Naive thymus-derived CD4-positive, alpha-beta T cell (primary cell): ENCODE data around the gene PLEKHM2. TPM values are rescaled to one million over a fixed set of nuclear protein-coding genes. Genes with fewer than 3 reads are reported as not detected.

Experiments used
- ATAC-seq: fragments of 150-1000 bp; cut with Tn5 transposase; 2 replicates; pipeline ENCODE4 v1.10.0; 2021; ENCODE audit warnings: mild to moderate bottlenecking, moderate library complexity
- CTCF ChIA-PET: fragments of 350-600 bp; sonication (Branson Sonifier 250); formaldehyde crosslinking; loops from one replicate; lab custom pipeline; 2021; ENCODE audit warnings: antibody characterized with exemption; lab: Charles Lee
- POLR2A ChIA-PET: fragments of 350-600 bp; sonication (Branson Sonifier 250); formaldehyde crosslinking; loops from one replicate; lab custom pipeline; 2021; ENCODE audit warnings: antibody characterized with exemption, inconsistent platforms; lab: Charles Lee
- DNase-seq, 9 donors: peaks; one replicate each; pipeline versions ENCODE4 v3.0.0 to v3.0.0-alpha.2; 2020 to 2022; ENCODE audit warnings: mixed read lengths in 1 of 9
- H3K27ac ChIP-seq: one replicate; pipeline ENCODE4 v1.7.0; 2013; ENCODE audit warnings: mild to moderate bottlenecking, low read depth, low read length, moderate library complexity
- H3K27me3 ChIP-seq, 2 donors: one replicate each; pipeline ENCODE4 v1.7.0; 2013; ENCODE audit warnings: low read length in 2 of 2, mild to moderate bottlenecking in 2 of 2, moderate library complexity in 2 of 2; ENCODE audit not compliant: control insufficient read depth in 2 of 2, insufficient read depth in 2 of 2
- H3K36me3 ChIP-seq, 3 experiments: 1 replicate in 2 of 3; 2 replicates in 1 of 3; pipeline ENCODE4 v1.7.0; 2013; ENCODE audit warnings: low read length in 3 of 3, mild to moderate bottlenecking in 3 of 3, moderate library complexity in 1 of 3; ENCODE audit not compliant: insufficient read depth in 3 of 3, control insufficient read depth in 2 of 3
- H3K4me1 ChIP-seq, 2 donors: one replicate each; pipeline ENCODE4 v1.7.0; 2013; ENCODE audit warnings: low read length in 2 of 2, mild to moderate bottlenecking in 2 of 2, moderate library complexity in 1 of 2; ENCODE audit not compliant: control insufficient read depth in 2 of 2, insufficient read depth in 2 of 2
- H3K4me3 ChIP-seq: 2 replicates; pipeline ENCODE4 v1.7.0; 2013; ENCODE audit warnings: mild to moderate bottlenecking, low read length
- H3K9me3 ChIP-seq, 3 experiments: 1 replicate in 2 of 3; 2 replicates in 1 of 3; pipeline ENCODE4 v1.7.0; 2013; ENCODE audit warnings: low read length in 3 of 3; ENCODE audit not compliant: control insufficient read depth in 2 of 3
- H3K27ac Mint-ChIP-seq, 9 donors: one replicate each; pipeline ENCODE4 v1.8.0; 2020 to 2022; ENCODE audit warnings: mixed read lengths in 9 of 9, mild to moderate bottlenecking in 8 of 9, moderate library complexity in 5 of 9, inconsistent platforms in 2 of 9
- H3K27me3 Mint-ChIP-seq, 5 donors: one replicate each; pipeline ENCODE4 v1.8.0; 2021 to 2022; ENCODE audit warnings: mixed read lengths in 5 of 5, mild to moderate bottlenecking in 1 of 5
- H3K36me3 Mint-ChIP-seq, 5 donors: one replicate each; pipeline ENCODE4 v1.8.0; 2020 to 2022; ENCODE audit warnings: mixed read lengths in 5 of 5, mild to moderate bottlenecking in 3 of 5, inconsistent platforms in 1 of 5
- H3K4me1 Mint-ChIP-seq, 7 donors: one replicate each; pipeline ENCODE4 v1.8.0; 2020 to 2022; ENCODE audit warnings: mixed read lengths in 7 of 7, mild to moderate bottlenecking in 3 of 7, inconsistent platforms in 1 of 7
- H3K4me3 Mint-ChIP-seq, 10 donors: one replicate each; pipeline ENCODE4 v1.8.0; 2020 to 2022; ENCODE audit warnings: mild to moderate bottlenecking in 10 of 10, mixed read lengths in 10 of 10, moderate library complexity in 6 of 10, inconsistent platforms in 2 of 10
- H3K9me3 Mint-ChIP-seq, 11 donors: one replicate each; pipeline ENCODE4 v1.8.0; 2020 to 2022; ENCODE audit warnings: mixed read lengths in 11 of 11, mild to moderate bottlenecking in 4 of 11, inconsistent platforms in 1 of 11, moderate library complexity in 1 of 11
- intact Hi-C, 2 donors: fragments of 100-400 bp; cut with micrococcal nuclease; formaldehyde crosslinking; loops; one replicate each; pipeline ENCODE4 v1.15.1; 2023
- polyA plus RNA-seq, 2 donors: library from polyadenylated mRNA; unstranded; fragments of 300-500 nt; fragmentation: Illumina TruSeq; gene quantifications; one replicate each; pipeline ENCODE4 v1.2.3, GENCODE V29; 2021
- total RNA-seq, 6 experiments: library from RNA in 5 of 6; stranded (reverse) in 5 of 6; gene quantifications; 1 replicate in 5 of 6; 2 replicates in 1 of 6; pipeline ENCODE4 v1.2.3 and lab custom pipeline; 2021 to 2026

The PLEKHM2 gene
- total and polyA plus RNA-seq, 7 experiments from 2014 or later, result 4.3 to 78.6 (median 58.5) TPM

GRCh38 chr1:15751717-15752116 lies 67.6 kb downstream of the PLEKHM2 start:
- Mint-ChIP-seq H3K36me3 (no peaks in the 10 kb centered on the region), H3K27ac (no peak overlapping the region), H3K9me3 (peaks cover 0 to 1% (median 0%) of the 10 kb centered on the region in 11 donors), H3K4me1 (peaks cover 5 to 16% (median 8%) of the 10 kb centered on the region in 7 donors), H3K4me3 (no peak overlapping the region), H3K27me3 (peaks cover 11 to 29% (median 15%) of the 10 kb centered on the region in 5 donors)
- POLR2A ChIA-PET, result interaction anchor here (0.6 kb wide), 1 partner anchor 448 kb away, joined by 3 read pairs; no protein-coding TSS in a partner anchor
- Histone ChIP-seq H3K4me1 (no peaks in the 10 kb centered on the region), H3K4me3 (no peak overlapping the region), H3K27me3 (no peaks in the 10 kb centered on the region), H3K9me3 (no peaks in the 10 kb centered on the region), H3K36me3 (no peaks in the 10 kb centered on the region), H3K27ac (no peak overlapping the region)
- CTCF ChIA-PET, result no interaction called here
- intact Hi-C loops, result no loop called here
- ATAC-seq (no peak), DNase-seq (no peak)

- CTCF ChIA-PET, result no interaction called here
Observed at GRCh38 chr1:15753776-15754175, 69.7 kb downstream of the PLEKHM2 start.

DNA sequence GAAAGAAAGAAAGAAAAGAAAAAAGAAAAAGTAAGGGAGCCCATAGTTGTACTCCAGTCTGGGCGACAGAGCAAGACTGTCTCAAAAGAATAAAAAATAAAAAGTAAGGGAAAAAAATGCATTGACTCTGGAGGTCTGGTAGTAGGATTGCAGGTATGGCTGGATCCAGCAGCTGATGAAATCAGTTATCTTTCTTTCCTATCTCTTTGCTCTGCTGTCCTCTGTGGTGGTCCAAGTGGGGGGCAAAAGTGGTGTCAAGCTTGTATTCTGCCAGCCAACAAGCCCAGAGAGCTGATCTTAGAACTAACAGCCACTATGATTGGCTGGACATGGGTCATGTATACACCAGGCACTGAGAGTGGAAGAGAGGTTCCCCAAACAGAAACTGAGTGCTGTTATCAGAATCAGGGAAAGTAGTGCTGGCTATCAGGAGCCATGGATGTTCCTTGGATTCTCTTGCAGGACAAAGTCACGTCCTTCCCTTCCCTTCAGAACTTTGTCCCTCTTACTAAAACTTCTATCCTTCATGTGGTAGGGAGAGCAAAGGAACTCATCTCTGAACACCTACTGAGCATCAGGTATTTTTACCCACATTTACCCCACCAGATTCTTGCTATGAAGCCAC lies 71.0 kb downstream of the PLEKHM2 start:
- H3K27me3 Mint-ChIP-seq, result peaks cover 25 to 45% (median 31%) of the 10 kb centered on the region in 5 donors

More at GRCh38 chr1:15753776-15754175, 69.7 kb downstream of the PLEKHM2 start:
- no peak overlapping the region for H3K27ac ChIP-seq
- Mint-ChIP-seq H3K27me3 (peaks cover 19 to 39% (median 26%) of the 10 kb centered on the region in 5 donors), H3K36me3 (no peaks in the 10 kb centered on the region), H3K27ac (peak overlapping the region in 1 of 9 donors; percentile 46), H3K9me3 (peaks cover 0 to 1% (median 0%) of the 10 kb centered on the region in 11 donors), H3K4me3 (peak overlapping the region in 1 of 10 donors; percentile 38), H3K4me1 (peaks cover 5 to 28% (median 16%) of the 10 kb centered on the region in 7 donors)
- POLR2A ChIA-PET, result no interaction called here
- DNase-seq, result no peak
- no peak for ATAC-seq
- no peaks in the 10 kb centered on the region for H3K36me3 ChIP-seq
- no peaks in the 10 kb centered on the region for H3K9me3 ChIP-seq
- no peak overlapping the region for H3K4me3 ChIP-seq
- intact Hi-C loops, result no loop called here
- H3K27me3 ChIP-seq, result peaks cover 0 to 3% of the 10 kb centered on the region in 2 donors
- H3K4me1 ChIP-seq, result no peaks in the 10 kb centered on the region

GRCh38 chr1:15755646-15756040 lies 71.5 kb downstream of the PLEKHM2 start:
- ChIA-PET POLR2A (no interaction called here), CTCF (interaction anchor here (0.6 kb wide), 1 partner anchor 11 kb away, joined by 3 read pairs; no protein-coding TSS in a partner anchor)
- H3K4me3 Mint-ChIP-seq, result no peak overlapping the region
- peaks cover 0 to 1% (median 0%) of the 10 kb centered on the region in 11 donors for H3K9me3 Mint-ChIP-seq
- no peak for ATAC-seq
- H3K27me3 Mint-ChIP-seq, result peaks cover 27 to 49% (median 31%) of the 10 kb centered on the region in 5 donors
- H3K9me3 ChIP-seq, result no peaks in the 10 kb centered on the region
- peaks cover 5 to 28% (median 16%) of the 10 kb centered on the region in 7 donors for H3K4me1 Mint-ChIP-seq
- DNase-seq, result no peak
- intact Hi-C loops, result no loop called here
- no peak overlapping the region for H3K4me3 ChIP-seq
- no peak overlapping the region for H3K27ac Mint-ChIP-seq
- H3K36me3 Mint-ChIP-seq, result no peaks in the 10 kb centered on the region
- H3K27me3 ChIP-seq, result peaks cover 0 to 3% of the 10 kb centered on the region in 2 donors
- peaks cover 0 to 5% of the 10 kb centered on the region in 2 donors for H3K4me1 ChIP-seq
- no peak overlapping the region for H3K27ac ChIP-seq
- no peaks in the 10 kb centered on the region for H3K36me3 ChIP-seq

More for the DNA sequence above, 71.0 kb downstream of the PLEKHM2 start:
- no peaks in the 10 kb centered on the region for H3K36me3 Mint-ChIP-seq
- H3K9me3 ChIP-seq, result no peaks in the 10 kb centered on the region
- ChIA-PET CTCF (interaction anchor here (0.6 kb wide), 1 partner anchor 12 kb away, joined by 3 read pairs; no protein-coding TSS in a partner anchor), POLR2A (no interaction called here)
- DNase-seq, result no peak
- intact Hi-C loops, result no loop called here
- H3K4me3 Mint-ChIP-seq, result peak overlapping the region in 1 of 10 donors; percentile 5
- H3K4me1 ChIP-seq, result peaks cover 0 to 5% of the 10 kb centered on the region in 2 donors
- peaks cover 0 to 3% of the 10 kb centered on the region in 2 donors for H3K27me3 ChIP-seq
- no peak overlapping the region for H3K4me3 ChIP-seq
- H3K9me3 Mint-ChIP-seq, result peaks cover 0 to 1% (median 0%) of the 10 kb centered on the region in 11 donors
- no peak overlapping the region for H3K27ac ChIP-seq
- peaks cover 5 to 28% (median 16%) of the 10 kb centered on the region in 7 donors for H3K4me1 Mint-ChIP-seq
- H3K27ac Mint-ChIP-seq, result no peak overlapping the region
- no peaks in the 10 kb centered on the region for H3K36me3 ChIP-seq
- no peak for ATAC-seq

GRCh38 chr1:15756143-15757015 lies 72.3 kb downstream of the PLEKHM2 start:
- DNase-seq (peak in 4 of 9 donors; percentile 15 to 25 (median 22)), ATAC-seq (no peak)
- H3K27ac Mint-ChIP-seq, result peak overlapping the region in 1 of 9 donors; percentile 37
- ChIA-PET CTCF (interaction anchor here (0.6 kb wide), 1 partner anchor 601 kb away, joined by 4 read pairs; no protein-coding TSS in a partner anchor), POLR2A (no interaction called here)
- peaks cover 0 to 1% (median 0%) of the 10 kb centered on the region in 11 donors for H3K9me3 Mint-ChIP-seq
- Histone ChIP-seq H3K9me3 (no peaks in the 10 kb centered on the region), H3K27ac (no peak overlapping the region), H3K4me3 (no peak overlapping the region), H3K36me3 (no peaks in the 10 kb centered on the region), H3K27me3 (peaks cover 0 to 3% of the 10 kb centered on the region in 2 donors), H3K4me1 (peaks cover 0 to 5% of the 10 kb centered on the region in 2 donors)
- no peaks in the 10 kb centered on the region for H3K36me3 Mint-ChIP-seq
- peaks cover 5 to 28% (median 16%) of the 10 kb centered on the region in 7 donors for H3K4me1 Mint-ChIP-seq
- peak overlapping the region; percentile 4 to 64 (median 42) for H3K4me3 Mint-ChIP-seq
- intact Hi-C loops, result no loop called here
- H3K27me3 Mint-ChIP-seq, result peaks cover 31 to 57% (median 37%) of the 10 kb centered on the region in 5 donors

DNA sequence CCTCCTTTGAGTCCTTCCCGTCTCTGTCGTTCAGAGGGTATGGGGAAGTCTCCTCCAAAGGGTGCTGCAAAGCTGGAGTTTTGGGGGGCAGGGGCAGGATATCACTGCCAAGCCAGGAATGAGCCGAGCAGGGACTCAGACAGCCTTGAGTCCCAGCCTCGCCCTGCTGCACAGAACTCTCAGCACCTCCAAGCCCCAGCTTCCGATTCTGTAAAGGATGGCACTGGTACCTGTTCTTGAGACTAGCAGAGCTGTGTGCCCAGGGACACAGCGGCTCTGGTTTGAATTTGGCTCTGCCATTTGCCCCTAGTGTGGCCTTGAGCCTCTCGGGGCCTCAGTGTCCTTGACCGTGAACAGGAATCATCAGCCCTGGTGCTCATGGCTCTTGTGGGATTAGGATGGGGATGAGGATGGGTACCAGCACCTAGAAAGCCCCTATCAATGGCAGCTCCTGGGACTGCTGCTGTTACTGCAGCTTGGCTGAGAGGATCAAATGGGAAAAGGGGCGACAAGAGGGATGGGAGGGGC lies 73.0 kb downstream of the PLEKHM2 start:
- Mint-ChIP-seq H3K4me3 (peak overlapping the region in 9 of 10 donors; percentile 16 to 82 (median 54)), H3K9me3 (peaks cover 0 to 1% (median 0%) of the 10 kb centered on the region in 11 donors), H3K27ac (no peak overlapping the region), H3K4me1 (peaks cover 5 to 28% (median 17%) of the 10 kb centered on the region in 7 donors), H3K36me3 (no peaks in the 10 kb centered on the region), H3K27me3 (peaks cover 31 to 63% (median 38%) of the 10 kb centered on the region in 5 donors)
- Histone ChIP-seq H3K27ac (no peak overlapping the region), H3K27me3 (peaks cover 0 to 3% of the 10 kb centered on the region in 2 donors), H3K36me3 (no peaks in the 10 kb centered on the region), H3K4me1 (peaks cover 0 to 5% of the 10 kb centered on the region in 2 donors), H3K4me3 (no peak overlapping the region), H3K9me3 (no peaks in the 10 kb centered on the region)
- CTCF ChIA-PET, result interaction anchor here (0.6 kb wide), 2 partner anchors 163 to 600 kb away, joined by 4 to 6 read pairs; no protein-coding TSS in a partner anchor
- POLR2A ChIA-PET, result no interaction called here
- DNase-seq (no peak), ATAC-seq (no peak)
- intact Hi-C loops, result no loop called here
